ENCODE data around the gene STK24. TPM values are rescaled to one million over a fixed set of nuclear protein-coding genes. Genes with fewer than 3 reads are reported as not detected.

The STK24 gene
- total RNA-seq, 2 donors from 2014 or later, result 122 to 137 TPM

DNA sequence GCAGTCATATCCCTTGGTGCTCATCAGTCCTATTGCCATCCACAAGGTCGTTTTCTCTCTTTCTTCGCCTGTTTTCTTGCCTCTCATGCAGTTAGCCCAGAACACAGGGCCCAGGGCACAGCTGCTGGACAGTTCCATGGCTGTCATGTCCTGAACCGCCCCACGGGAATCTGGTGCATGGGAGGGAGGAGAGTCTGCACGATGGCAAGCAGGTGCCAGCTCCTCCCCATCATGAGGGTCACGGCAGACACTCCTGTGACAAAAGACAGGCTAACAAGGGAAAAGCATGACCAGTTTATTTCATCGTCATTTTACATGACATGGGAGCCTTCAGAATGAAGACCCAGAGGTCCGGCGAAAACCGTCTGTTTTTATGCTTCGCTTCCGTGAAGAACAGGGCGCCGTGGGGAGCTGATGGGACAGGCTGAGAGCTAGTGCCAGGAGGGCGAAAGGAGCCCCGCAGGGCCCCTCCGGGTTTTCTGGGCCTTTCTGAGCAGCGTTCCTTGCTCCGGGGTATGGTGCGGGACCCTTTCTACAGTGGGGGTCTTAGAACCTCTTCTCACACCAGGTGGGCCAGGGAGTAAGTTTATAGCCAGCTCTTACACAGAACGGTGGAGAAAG, 135.7 kb downstream of the STK24 start:
- Mint-ChIP-seq H3K27ac (peak overlapping the region in 1 of 2 donors; percentile 91), H3K9me3 (no peaks in the 10 kb centered on the region), H3K36me3 (no peaks in the 10 kb centered on the region)
- DNase-seq (ENCODE audit: low spot score in 2 of 2) (no peak), ATAC-seq (no peak)

- Mint-ChIP-seq H3K36me3 (no peaks in the 10 kb centered on the region), H3K9me3 (no peaks in the 10 kb centered on the region), H3K27ac (no peak overlapping the region)
- ATAC-seq, result no peak
- DNase-seq (ENCODE audit: low spot score in 2 of 2), result no peak
These were observed 136.4 kb downstream of the STK24 start for GRCh38 chr13:98440390-98441055.

DNA sequence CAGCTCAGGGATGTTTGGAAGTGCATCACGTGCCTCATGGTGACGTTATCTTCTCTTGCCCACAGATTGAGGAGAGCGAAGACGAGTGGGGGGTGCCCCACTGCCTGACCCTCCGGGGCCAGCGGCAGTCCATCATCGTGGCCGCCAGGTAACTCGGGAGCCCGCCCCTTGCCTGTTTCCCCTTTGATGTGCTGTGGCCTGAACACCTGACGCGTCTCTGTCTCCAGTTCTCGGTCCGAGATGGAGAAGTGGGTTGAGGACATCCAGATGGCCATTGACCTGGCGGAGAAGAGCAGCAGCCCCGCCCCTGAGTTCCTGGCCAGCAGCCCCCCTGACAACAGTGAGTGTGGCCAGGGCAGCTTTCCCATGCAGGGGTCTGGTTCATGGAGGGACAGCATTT, 137.0 kb downstream of the STK24 start:
- H3K36me3 Mint-ChIP-seq, result no peaks in the 10 kb centered on the region
- peak overlapping the region in 1 of 2 donors; percentile 88 for H3K27ac Mint-ChIP-seq
- no peak for ATAC-seq
- DNase-seq (ENCODE audit: low spot score in 2 of 2), result no peak
- no peaks in the 10 kb centered on the region for H3K9me3 Mint-ChIP-seq

- no peaks in the 10 kb centered on the region for H3K9me3 Mint-ChIP-seq
- H3K36me3 Mint-ChIP-seq, result no peaks in the 10 kb centered on the region
- H3K27ac Mint-ChIP-seq, result peak overlapping the region in 1 of 2 donors; percentile 88
- DNase-seq (ENCODE audit: low spot score in 2 of 2), result no peak
- peak in 1 of 2 donors; percentile 5 for ATAC-seq
These were observed 137.6 kb downstream of the STK24 start for GRCh38 chr13:98439126-98439828.

- DNase-seq (ENCODE audit: low spot score in 2 of 2), result no peak
- Mint-ChIP-seq H3K36me3 (no peaks in the 10 kb centered on the region), H3K9me3 (no peaks in the 10 kb centered on the region), H3K27ac (no peak overlapping the region)
- ATAC-seq, result no peak
These were observed 138.4 kb downstream of the STK24 start for GRCh38 chr13:98438246-98439125.

DNA sequence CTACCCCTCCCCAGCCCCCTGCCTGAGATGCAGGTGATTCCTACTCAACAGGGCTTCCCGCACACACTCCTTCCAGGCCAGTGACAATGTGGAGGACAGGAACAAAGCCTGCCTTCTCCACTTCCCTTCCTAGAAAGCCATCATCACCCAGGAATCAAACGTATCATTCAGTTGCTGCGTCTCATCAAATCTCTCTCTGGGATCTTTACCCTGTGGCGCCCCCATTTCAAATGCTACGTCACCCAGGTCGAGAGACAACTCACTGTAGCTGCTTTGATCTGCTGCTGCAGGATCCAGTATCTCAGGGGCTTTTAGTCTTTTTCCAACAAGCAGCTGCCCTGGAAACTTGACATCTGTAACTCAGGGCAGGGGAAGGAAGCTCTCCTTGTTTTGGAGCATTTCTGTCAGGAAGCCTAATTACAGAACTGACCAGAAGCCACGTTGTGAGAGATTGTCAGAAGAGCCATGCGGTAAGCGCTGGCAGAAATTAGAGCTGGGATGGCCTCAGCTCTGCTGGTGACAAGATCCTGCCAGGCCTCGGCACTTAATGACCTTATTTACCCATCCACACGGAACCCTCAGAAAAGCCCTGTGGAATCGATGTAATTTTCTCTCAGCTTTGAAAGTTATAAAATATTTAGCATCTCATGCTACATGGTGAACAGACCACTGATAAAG, 140.5 kb downstream of the STK24 start:
- H3K27ac Mint-ChIP-seq, result no peak overlapping the region
- H3K9me3 Mint-ChIP-seq, result no peaks in the 10 kb centered on the region
- H3K36me3 Mint-ChIP-seq, result no peaks in the 10 kb centered on the region
- DNase-seq (ENCODE audit: low spot score in 2 of 2), result no peak
- no peak for ATAC-seq

- no peak for DNase-seq (ENCODE audit: low spot score in 2 of 2)
- Mint-ChIP-seq H3K9me3 (no peaks in the 10 kb centered on the region), H3K36me3 (no peaks in the 10 kb centered on the region), H3K27ac (no peak overlapping the region)
- ATAC-seq, result no peak
These were observed 141.5 kb downstream of the STK24 start for GRCh38 chr13:98435376-98435775.

DNA sequence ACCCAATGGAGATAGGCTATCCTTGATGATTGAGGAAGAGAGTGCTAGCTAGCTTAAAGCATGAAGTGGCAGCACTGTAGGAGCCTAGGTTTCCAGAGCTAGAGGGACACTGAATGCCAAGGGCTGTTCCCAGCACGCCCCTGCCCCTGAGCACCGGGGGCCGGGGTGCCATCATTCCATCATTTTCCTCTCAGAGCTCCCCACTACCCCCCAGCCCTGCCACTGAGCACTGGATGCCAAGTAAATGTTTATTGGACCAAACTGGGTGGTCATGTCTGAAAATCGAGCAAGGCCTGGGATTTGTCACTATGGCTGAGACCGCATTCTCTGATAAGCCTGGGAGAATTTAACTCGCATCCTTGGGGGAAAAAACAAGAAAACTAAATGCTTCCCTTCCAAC, 142.8 kb downstream of the STK24 start:
- Mint-ChIP-seq H3K36me3 (no peaks in the 10 kb centered on the region), H3K27ac (no peak overlapping the region), H3K9me3 (no peaks in the 10 kb centered on the region)
- ATAC-seq (no peak), DNase-seq (ENCODE audit: low spot score in 2 of 2) (no peak)

GRCh38 chr13:98433654-98434053, 143.3 kb downstream of the STK24 start:
- DNase-seq (ENCODE audit: low spot score in 2 of 2) (no peak), ATAC-seq (peak in 1 of 2 donors; percentile 6)
- H3K9me3 Mint-ChIP-seq, result no peaks in the 10 kb centered on the region
- H3K36me3 Mint-ChIP-seq, result no peaks in the 10 kb centered on the region
- H3K27ac Mint-ChIP-seq, result no peak overlapping the region

DNA sequence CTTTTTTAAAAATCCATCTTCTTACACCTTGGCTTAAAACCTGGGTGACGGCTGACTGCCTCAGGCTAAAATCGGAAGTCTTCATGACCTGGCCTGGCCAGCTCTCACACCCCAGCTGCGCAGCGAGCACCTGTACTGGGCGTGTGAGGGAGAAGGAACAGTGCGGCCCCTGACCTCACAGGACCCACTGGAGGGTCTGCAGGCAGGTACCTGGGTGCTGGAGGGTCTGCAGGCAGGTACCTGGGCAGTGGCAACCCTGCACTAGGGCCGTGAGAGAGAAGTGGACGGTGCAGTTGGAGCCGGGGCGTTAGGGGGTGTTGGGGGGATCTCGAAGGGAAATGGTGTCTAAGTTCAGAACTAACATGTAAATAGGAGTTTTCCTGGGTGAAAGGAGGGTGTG, 144.3 kb downstream of the STK24 start:
- Mint-ChIP-seq H3K9me3 (no peaks in the 10 kb centered on the region), H3K27ac (no peak overlapping the region), H3K36me3 (no peaks in the 10 kb centered on the region)
- ATAC-seq (no peak), DNase-seq (ENCODE audit: low spot score in 2 of 2) (no peak)

GRCh38 chr13:98429977-98430736, 146.8 kb downstream of the STK24 start:
- Mint-ChIP-seq H3K9me3 (no peaks in the 10 kb centered on the region), H3K36me3 (no peaks in the 10 kb centered on the region), H3K27ac (no peak overlapping the region)
- ATAC-seq (no peak), DNase-seq (ENCODE audit: low spot score in 2 of 2) (no peak)

DNA sequence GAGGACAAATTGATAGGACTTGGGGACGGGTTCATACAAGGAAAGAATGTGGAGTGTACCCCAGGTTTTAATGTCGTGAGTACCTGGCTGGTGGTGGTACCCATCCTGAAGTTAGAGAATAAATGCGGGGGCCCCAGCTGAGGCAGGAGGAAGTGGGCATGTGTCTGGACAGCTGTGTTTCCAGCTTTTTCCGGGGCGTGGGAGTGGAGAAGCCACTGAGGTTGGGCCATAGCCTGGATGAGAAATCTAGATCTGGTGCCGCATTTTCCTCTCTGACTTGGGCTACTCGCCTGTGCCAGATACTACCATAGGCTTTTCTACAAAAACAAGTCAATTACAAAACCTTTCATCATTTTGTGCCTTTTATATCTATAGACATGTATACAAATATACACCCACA, 147.4 kb downstream of the STK24 start:
- Mint-ChIP-seq H3K9me3 (no peaks in the 10 kb centered on the region), H3K36me3 (no peaks in the 10 kb centered on the region), H3K27ac (peak overlapping the region in 1 of 2 donors; percentile 62)
- DNase-seq (ENCODE audit: low spot score in 2 of 2), result no peak
- no peak for ATAC-seq

DNA sequence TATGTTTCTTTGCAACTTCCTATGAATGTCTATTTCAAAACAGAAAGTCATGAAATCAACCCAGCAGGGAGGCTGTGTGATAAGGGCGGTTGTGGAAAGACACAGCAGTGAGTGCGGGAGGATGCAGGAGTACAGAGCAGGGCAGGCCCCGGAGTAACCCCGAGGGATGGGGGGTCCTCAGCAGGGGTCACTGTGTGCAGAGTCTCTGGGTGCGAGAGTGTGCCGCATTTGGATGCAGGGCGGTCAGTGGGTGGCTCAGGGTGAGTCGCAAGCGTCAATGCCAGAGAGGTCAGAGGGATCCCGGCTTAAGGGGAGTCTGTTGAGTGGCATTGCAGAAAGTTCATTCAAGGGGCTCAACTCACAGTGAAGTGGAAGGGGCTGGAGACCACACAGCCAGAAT, 147.8 kb downstream of the STK24 start:
- ATAC-seq (no peak), DNase-seq (ENCODE audit: low spot score in 2 of 2) (no peak)
- H3K27ac Mint-ChIP-seq, result peak overlapping the region in 1 of 2 donors; percentile 62
- no peaks in the 10 kb centered on the region for H3K36me3 Mint-ChIP-seq
- no peaks in the 10 kb centered on the region for H3K9me3 Mint-ChIP-seq

- DNase-seq (ENCODE audit: low spot score in 2 of 2) (no peak), ATAC-seq (no peak)
- no peaks in the 10 kb centered on the region for H3K9me3 Mint-ChIP-seq
- H3K27ac Mint-ChIP-seq, result no peak overlapping the region
- no peaks in the 10 kb centered on the region for H3K36me3 Mint-ChIP-seq
These were observed 148.5 kb downstream of the STK24 start for GRCh38 chr13:98428256-98428966.

DNA sequence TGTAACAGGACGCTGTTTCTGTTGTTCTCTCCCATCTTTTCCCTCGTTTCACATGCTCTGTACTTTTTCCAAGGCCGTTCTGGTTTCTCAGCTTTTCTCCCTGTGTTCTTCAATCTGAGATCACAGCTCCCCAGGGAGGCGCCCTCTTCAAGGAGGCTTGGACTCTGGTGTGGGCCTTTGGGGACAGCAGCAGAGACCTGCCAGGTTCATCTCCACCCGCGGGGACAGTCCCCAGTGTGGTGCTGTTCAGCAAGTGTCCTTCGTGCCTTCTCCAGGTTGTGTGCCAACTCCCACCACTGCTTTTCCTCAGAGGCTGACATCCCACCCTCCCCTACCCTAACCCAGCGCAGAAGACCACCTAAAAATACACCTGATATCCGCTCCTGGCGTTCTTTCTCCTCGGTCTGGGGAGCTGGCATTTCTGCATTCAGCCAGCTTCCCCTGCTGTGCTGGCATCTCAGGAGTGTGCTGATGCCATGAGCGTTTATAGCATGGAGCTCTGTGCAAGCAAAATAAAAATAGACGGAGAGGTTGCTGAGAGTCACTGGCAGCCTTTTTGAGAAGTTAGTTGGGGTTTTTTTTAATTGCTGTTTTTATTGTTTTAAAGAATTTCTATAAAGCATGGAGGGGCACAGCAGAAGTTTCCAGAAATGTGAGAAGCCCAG, 149.4 kb downstream of the STK24 start:
- DNase-seq (ENCODE audit: low spot score in 2 of 2), result no peak
- peak overlapping the region in 1 of 2 donors; percentile 33 for H3K27ac Mint-ChIP-seq
- H3K36me3 Mint-ChIP-seq, result no peaks in the 10 kb centered on the region
- H3K9me3 Mint-ChIP-seq, result no peaks in the 10 kb centered on the region
- ATAC-seq, result no peak
